H9 (cell line): Measurements from ENCODE around the gene FCRL2. TPM values are rescaled to one million over a fixed set of nuclear protein-coding genes. Genes with fewer than 3 reads are reported as not detected.

Experiments used
- DNase-seq: peaks from one replicate; pipeline ENCODE4 v3.0.0-alpha.2; 2017
- H2AFZ ChIP-seq: one replicate; pipeline ENCODE4 v1.6.1; 2013; ENCODE audit warnings: mild to moderate bottlenecking, low read length, control low read depth, moderate library complexity
- H2AK5ac ChIP-seq: 2 replicates; pipeline ENCODE4 v1.6.1; 2013; ENCODE audit warnings: low read length, control low read depth, mixed read lengths; ENCODE audit not compliant: insufficient read length
- H2BK120ac ChIP-seq: one replicate; pipeline ENCODE4 v1.6.1; 2013; ENCODE audit warnings: low read depth, mild to moderate bottlenecking, low read length, control low read depth, inconsistent platforms; ENCODE audit not compliant: poor library complexity, severe bottlenecking
- H2BK12ac ChIP-seq: 2 replicates; pipeline ENCODE4 v1.6.1; 2013; ENCODE audit warnings: low read length, control low read depth, mixed read lengths, low read depth; ENCODE audit not compliant: insufficient read length
- H2BK15ac ChIP-seq: 2 replicates; pipeline ENCODE4 v1.6.1; 2013; ENCODE audit warnings: low read depth, low read length, control low read depth
- H2BK20ac ChIP-seq: one replicate; pipeline ENCODE4 v1.6.1; 2013; ENCODE audit warnings: low read depth, mild to moderate bottlenecking, low read length, control low read depth, inconsistent platforms; ENCODE audit not compliant: poor library complexity, severe bottlenecking
- H2BK5ac ChIP-seq: 2 replicates; pipeline ENCODE4 v1.6.1; 2013; ENCODE audit warnings: low read length, control low read depth, mixed read lengths; ENCODE audit not compliant: insufficient read length
- H3K14ac ChIP-seq: 2 replicates; pipeline ENCODE4 v1.6.1; 2013; ENCODE audit warnings: low read length, control low read depth; ENCODE audit not compliant: insufficient read depth
- H3K18ac ChIP-seq: 2 replicates; pipeline ENCODE4 v1.6.1; 2013; ENCODE audit warnings: low read depth, mild to moderate bottlenecking, mixed read lengths, low read length, control low read depth; ENCODE audit not compliant: insufficient read length
- H3K23ac ChIP-seq: 2 replicates; pipeline ENCODE4 v1.6.1; 2013; ENCODE audit warnings: low read length, control low read depth, mixed read lengths, low read depth; ENCODE audit not compliant: insufficient read length
- H3K23me2 ChIP-seq: 2 replicates; pipeline ENCODE4 v1.6.1; 2013; ENCODE audit warnings: low read depth, mild to moderate bottlenecking, mixed read lengths, low read length, control low read depth; ENCODE audit not compliant: insufficient read length, poor library complexity, severe bottlenecking
- H3K27ac ChIP-seq: 2 replicates; pipeline ENCODE4 v1.5.1; 2013; ENCODE audit warnings: low read length, control low read depth, mixed read lengths, low read depth; ENCODE audit not compliant: insufficient read length
- H3K27me3 ChIP-seq: 2 replicates; pipeline ENCODE4 v1.6.1; 2013; ENCODE audit warnings: low read length, control low read depth, inconsistent platforms; ENCODE audit not compliant: insufficient read depth
- H3K4ac ChIP-seq: 2 replicates; pipeline ENCODE4 v1.6.1; 2013; ENCODE audit warnings: low read depth, mild to moderate bottlenecking, control low read depth, inconsistent platforms, low read length, moderate library complexity
- H3K4me1 ChIP-seq: 2 replicates; pipeline ENCODE4 v1.6.1; 2013; ENCODE audit warnings: low read length, control low read depth, inconsistent platforms; ENCODE audit not compliant: insufficient read depth
- H3K4me2 ChIP-seq: 2 replicates; pipeline ENCODE4 v1.6.1; 2013; ENCODE audit warnings: low read length, control low read depth, mixed read lengths; ENCODE audit not compliant: insufficient read length, insufficient read depth
- H3K56ac ChIP-seq: 2 replicates; pipeline ENCODE4 v1.6.1; 2013; ENCODE audit warnings: low read depth, mild to moderate bottlenecking, mixed read lengths, low read length, control low read depth; ENCODE audit not compliant: insufficient read length
- H3K79me1 ChIP-seq: 2 replicates; pipeline ENCODE4 v1.6.1; 2013; ENCODE audit warnings: low read depth, mild to moderate bottlenecking, moderate library complexity, low read length, control low read depth, inconsistent platforms; ENCODE audit not compliant: insufficient read depth, poor library complexity, severe bottlenecking
- H3K79me2 ChIP-seq: 2 replicates; pipeline ENCODE4 v1.6.1; 2013; ENCODE audit warnings: low read length, control low read depth, inconsistent platforms; ENCODE audit not compliant: insufficient read depth
- H3K9ac ChIP-seq: 2 replicates; pipeline ENCODE4 v1.6.1; 2013; ENCODE audit warnings: low read length, control low read depth, mixed read lengths; ENCODE audit not compliant: insufficient read length; ENCODE audit errors: extremely low read depth
- H3K9me3 ChIP-seq: one replicate; pipeline ENCODE4 v1.6.1; 2013; ENCODE audit warnings: low read depth, low read length, inconsistent platforms; ENCODE audit not compliant: control insufficient read depth
- H3T11ph ChIP-seq: one replicate; pipeline ENCODE4 v1.6.1; 2013; ENCODE audit warnings: mild to moderate bottlenecking, low read length, control low read depth, inconsistent platforms
- H4K20me1 ChIP-seq: one replicate; pipeline ENCODE4 v1.6.1; 2013; ENCODE audit not compliant: control insufficient read depth, insufficient read length, insufficient read depth
- H4K5ac ChIP-seq: 2 replicates; pipeline ENCODE4 v1.6.1; 2013; ENCODE audit warnings: low read depth, mild to moderate bottlenecking, mixed read lengths, low read length, control low read depth; ENCODE audit not compliant: insufficient read length
- H4K8ac ChIP-seq: replicated peaks from 2 replicates; pipeline ENCODE4 v1.6.1; 2013; ENCODE audit warnings: low read length, control low read depth, mixed read lengths, low read depth; ENCODE audit not compliant: insufficient read length
- H4K91ac ChIP-seq: 2 replicates; pipeline ENCODE4 v1.6.1; 2013; ENCODE audit warnings: low read depth, mild to moderate bottlenecking, moderate library complexity, mixed read lengths, low read length, control low read depth; ENCODE audit not compliant: insufficient read length
- H3K27ac Mint-ChIP-seq, 3 experiments: 2 replicates in 2 of 3; 3 replicates in 1 of 3; pipeline ENCODE4 v1.8.0; 2020 to 2021; ENCODE audit warnings: mixed read lengths in 3 of 3, mild to moderate bottlenecking in 1 of 3, moderate library complexity in 1 of 3
- H3K27me3 Mint-ChIP-seq: 2 replicates; pipeline ENCODE4 v1.8.0; 2021; ENCODE audit warnings: low read depth, mild to moderate bottlenecking, moderate library complexity, mixed read lengths
- H3K36me3 Mint-ChIP-seq, 3 experiments: 2 replicates in 2 of 3; 3 replicates in 1 of 3; pipeline ENCODE4 v1.8.0; 2020 to 2021; ENCODE audit warnings: low read depth in 3 of 3, mixed read lengths in 3 of 3; ENCODE audit not compliant: insufficient read depth in 1 of 3
- H3K4me1 Mint-ChIP-seq, 2 experiments: 2 replicates each; pipeline ENCODE4 v1.8.0; 2020; ENCODE audit warnings: mixed read lengths in 2 of 2
- H3K4me3 Mint-ChIP-seq, 2 experiments: 2 replicates in 1 of 2; 3 replicates in 1 of 2; pipeline ENCODE4 v1.8.0; 2020 to 2021; ENCODE audit warnings: mild to moderate bottlenecking in 2 of 2, mixed read lengths in 2 of 2, moderate library complexity in 1 of 2
- H3K9me3 Mint-ChIP-seq, 2 experiments: 2 replicates in 1 of 2; 3 replicates in 1 of 2; pipeline ENCODE4 v1.8.0; 2020; ENCODE audit warnings: mild to moderate bottlenecking in 2 of 2, mixed read lengths in 2 of 2, moderate library complexity in 1 of 2
- WGBS: extraction: QIAGEN DNeasy Blood & Tissue Kit; methylation state at CpG from one replicate; pipeline ENCODE4 v1.1.7; 2013; ENCODE audit warnings: missing lambda C conversion rate, low lambda C conversion rate, mixed read lengths; ENCODE audit not compliant: insufficient read length; ENCODE audit errors: extremely low coverage; 5-methylcytosine and 5-hydroxymethylcytosine counted together
- total RNA-seq: library from RNA; stranded (reverse); gene quantifications from 2 replicates; pipeline ENCODE4 v1.2.1, GENCODE V29; 2021
- TF ChIP-seq, protein P1 (sequence below): fragments of 200-600 bp; sonication (generic); conservative IDR thresholded peaks from 3 replicates; pipeline ENCODE4 v1.8.0; 2021; ENCODE audit warnings: antibody characterized with exemption, mild to moderate bottlenecking

Gene FCRL2
- total RNA-seq, 1 experiment from 2014 or later: not detected

DNA sequence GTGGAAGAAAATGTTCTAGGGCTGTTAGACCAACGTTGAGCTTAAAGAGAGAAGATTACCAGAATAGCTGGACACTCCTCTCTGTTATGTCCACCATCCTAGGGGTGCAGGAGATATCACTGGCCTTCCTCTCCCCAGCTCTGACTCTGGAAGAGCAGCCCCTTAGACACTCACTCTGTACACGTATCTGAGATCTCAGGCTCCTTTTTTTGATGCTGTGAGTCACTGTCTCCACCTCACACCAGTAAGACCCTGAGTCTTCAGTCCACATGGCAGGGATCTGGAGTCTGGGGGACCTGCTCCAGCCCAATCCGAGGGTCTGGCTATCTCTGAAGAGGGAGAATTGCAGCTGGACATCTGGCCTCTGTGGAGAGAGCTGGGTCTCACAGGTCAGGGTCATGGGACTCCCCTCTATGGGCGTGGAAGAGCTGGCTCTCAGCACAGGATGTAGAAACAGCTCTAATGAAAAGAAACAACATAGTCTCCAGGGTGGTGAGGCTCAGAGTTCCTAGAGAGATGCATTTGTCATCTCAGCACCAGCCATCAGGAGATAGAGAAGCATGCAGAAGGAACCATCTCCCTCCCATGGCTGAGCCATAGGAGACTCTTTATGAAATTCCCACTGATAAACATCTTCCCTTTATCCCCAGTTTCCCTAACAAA is 79.8 kb downstream of the FCRL2 start:
- Histone ChIP-seq H3K23ac (no peak overlapping the region), H3K27ac (no peak overlapping the region), H3K27me3 (no peaks in the 10 kb centered on the region), H2BK120ac (no peak overlapping the region), H2BK15ac (no peak overlapping the region), H3K18ac (no peak overlapping the region), H3K79me1 (no peaks in the 10 kb centered on the region), H2BK5ac (no peak overlapping the region), H3K4ac (no peak overlapping the region), H4K5ac (no peak overlapping the region), H3K9ac (no peak overlapping the region), H3K23me2 (no peaks in the 10 kb centered on the region), H3K79me2 (no peaks in the 10 kb centered on the region), H3K9me3 (no peaks in the 10 kb centered on the region), H3K56ac (no peak overlapping the region), H3K4me2 (no peak overlapping the region), H2AK5ac (no peak overlapping the region), H3K4me1 (no peaks in the 10 kb centered on the region), H2AFZ (no peak overlapping the region), H4K20me1 (no peaks in the 10 kb centered on the region), H4K8ac (no peak overlapping the region), H4K91ac (no peak overlapping the region), H2BK12ac (no peak overlapping the region), H2BK20ac (no peak overlapping the region), H3K14ac (no peak overlapping the region), H3T11ph (no peak overlapping the region)
- Mint-ChIP-seq H3K4me3 (no peak overlapping the region), H3K27me3 (no peaks in the 10 kb centered on the region; the same call in 1 of the 2 replicates), H3K27ac (no peak overlapping the region), H3K4me1 (peaks cover 7 to 19% of the 10 kb centered on the region in 2 experiments), H3K9me3 (no peaks in the 10 kb centered on the region), H3K36me3 (no peaks in the 10 kb centered on the region)
- no CpG with 5 or more reads among the region's 4 CpGs for WGBS
- TF ChIP-seq, protein P1, sequence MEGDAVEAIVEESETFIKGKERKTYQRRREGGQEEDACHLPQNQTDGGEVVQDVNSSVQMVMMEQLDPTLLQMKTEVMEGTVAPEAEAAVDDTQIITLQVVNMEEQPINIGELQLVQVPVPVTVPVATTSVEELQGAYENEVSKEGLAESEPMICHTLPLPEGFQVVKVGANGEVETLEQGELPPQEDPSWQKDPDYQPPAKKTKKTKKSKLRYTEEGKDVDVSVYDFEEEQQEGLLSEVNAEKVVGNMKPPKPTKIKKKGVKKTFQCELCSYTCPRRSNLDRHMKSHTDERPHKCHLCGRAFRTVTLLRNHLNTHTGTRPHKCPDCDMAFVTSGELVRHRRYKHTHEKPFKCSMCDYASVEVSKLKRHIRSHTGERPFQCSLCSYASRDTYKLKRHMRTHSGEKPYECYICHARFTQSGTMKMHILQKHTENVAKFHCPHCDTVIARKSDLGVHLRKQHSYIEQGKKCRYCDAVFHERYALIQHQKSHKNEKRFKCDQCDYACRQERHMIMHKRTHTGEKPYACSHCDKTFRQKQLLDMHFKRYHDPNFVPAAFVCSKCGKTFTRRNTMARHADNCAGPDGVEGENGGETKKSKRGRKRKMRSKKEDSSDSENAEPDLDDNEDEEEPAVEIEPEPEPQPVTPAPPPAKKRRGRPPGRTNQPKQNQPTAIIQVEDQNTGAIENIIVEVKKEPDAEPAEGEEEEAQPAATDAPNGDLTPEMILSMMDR: no peak
- no peak for DNase-seq

Other genes with a start within 250 kb of the FCRL2 start
- gene FCRL5, start 224.6 kb downstream of the FCRL2 start, total RNA-seq: 0.98 and 1.1 TPM in 2 replicates
- not detected in 2 replicates for gene FCRL4, start 179.0 kb downstream of the FCRL2 start, total RNA-seq
- not detected in 2 replicates for gene FCRL3, start 76.4 kb downstream of the FCRL2 start, total RNA-seq
- not detected in 2 replicates for gene FCRL1, start 43.0 kb upstream of the FCRL2 start, total RNA-seq
- not detected in 2 replicates for gene CD5L, start 64.7 kb upstream of the FCRL2 start, total RNA-seq
- gene KIRREL1, start 216.5 kb upstream of the FCRL2 start, total RNA-seq: 29.9 and 30.5 TPM in 2 replicates